GM20000 (cell line): Measurements from ENCODE around the gene ANP32A.

Experiments used
- DNase-seq: peaks from one replicate; pipeline ENCODE4 v3.0.0; 2012; ENCODE audit warnings: low spot score
- TF ChIP-seq, protein P1 (sequence below): IDR thresholded peaks from 2 replicates; pipeline ENCODE4 v1.5.1; 2012; ENCODE audit warnings: mild to moderate bottlenecking, control low read depth; ENCODE audit errors: extremely low read depth, missing control alignments

Gene ANP32A

GRCh38 chr15:68830141-68830785 lies 9.6 kb upstream of the ANP32A start:
- TF ChIP-seq, protein P1, sequence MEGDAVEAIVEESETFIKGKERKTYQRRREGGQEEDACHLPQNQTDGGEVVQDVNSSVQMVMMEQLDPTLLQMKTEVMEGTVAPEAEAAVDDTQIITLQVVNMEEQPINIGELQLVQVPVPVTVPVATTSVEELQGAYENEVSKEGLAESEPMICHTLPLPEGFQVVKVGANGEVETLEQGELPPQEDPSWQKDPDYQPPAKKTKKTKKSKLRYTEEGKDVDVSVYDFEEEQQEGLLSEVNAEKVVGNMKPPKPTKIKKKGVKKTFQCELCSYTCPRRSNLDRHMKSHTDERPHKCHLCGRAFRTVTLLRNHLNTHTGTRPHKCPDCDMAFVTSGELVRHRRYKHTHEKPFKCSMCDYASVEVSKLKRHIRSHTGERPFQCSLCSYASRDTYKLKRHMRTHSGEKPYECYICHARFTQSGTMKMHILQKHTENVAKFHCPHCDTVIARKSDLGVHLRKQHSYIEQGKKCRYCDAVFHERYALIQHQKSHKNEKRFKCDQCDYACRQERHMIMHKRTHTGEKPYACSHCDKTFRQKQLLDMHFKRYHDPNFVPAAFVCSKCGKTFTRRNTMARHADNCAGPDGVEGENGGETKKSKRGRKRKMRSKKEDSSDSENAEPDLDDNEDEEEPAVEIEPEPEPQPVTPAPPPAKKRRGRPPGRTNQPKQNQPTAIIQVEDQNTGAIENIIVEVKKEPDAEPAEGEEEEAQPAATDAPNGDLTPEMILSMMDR = no peak
- no peak for DNase-seq

- DNase-seq = peak; percentile 45
- TF ChIP-seq, protein P1 = peak; percentile 48
Measured at GRCh38 chr15:68829068-68829467, 8.4 kb upstream of the ANP32A start.

DNA sequence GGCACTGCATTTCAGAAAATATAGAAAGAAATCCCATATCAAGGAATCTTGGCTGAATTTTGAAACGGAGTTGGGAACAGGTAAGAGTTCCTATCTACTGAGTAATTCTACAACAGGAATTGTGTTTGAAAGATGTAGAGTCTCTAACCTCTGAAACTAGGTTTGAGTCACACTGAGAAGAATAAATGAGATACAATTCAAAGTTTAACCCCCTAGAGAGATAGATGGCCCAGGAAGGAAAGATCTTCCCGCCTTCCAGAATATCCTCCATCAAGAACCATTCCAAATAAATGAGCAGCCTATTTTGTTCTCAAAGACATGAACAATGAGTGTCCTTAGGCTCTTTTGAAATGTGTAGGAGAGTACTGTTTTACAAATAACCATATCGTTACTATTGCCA lies 2.9 kb upstream of the ANP32A start:
- DNase-seq = no peak
- TF ChIP-seq, protein P1 = no peak

GRCh38 chr15:68822818-68823217 lies 2.1 kb upstream of the ANP32A start:
- no peak for DNase-seq
- TF ChIP-seq, protein P1 = no peak

DNA sequence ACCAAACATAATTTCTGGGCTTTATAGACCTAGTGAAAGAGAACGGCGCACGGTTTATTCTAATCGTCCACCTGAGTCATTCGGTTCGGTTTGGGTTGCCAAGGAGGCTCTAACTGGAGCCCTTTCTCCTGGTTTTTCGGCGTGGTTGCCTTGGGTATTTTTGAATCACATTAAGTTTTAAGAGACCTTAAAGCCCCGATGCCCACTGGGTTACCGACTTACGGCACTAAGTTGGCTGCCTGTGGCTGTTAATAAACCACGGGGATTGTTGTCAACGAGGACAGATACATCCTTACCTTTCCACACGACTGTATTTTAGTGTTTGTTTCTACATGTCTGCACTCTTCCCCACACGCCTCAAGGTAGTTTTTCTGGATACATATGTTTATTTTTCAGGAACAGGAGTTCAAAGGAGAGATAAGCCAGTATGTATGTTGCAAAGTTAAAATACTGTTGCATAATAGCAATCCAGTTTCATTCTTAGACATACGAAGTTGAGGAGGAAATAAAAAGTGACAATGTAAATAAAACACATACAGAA lies 1.2 kb upstream of the ANP32A start:
- no peak for DNase-seq
- TF ChIP-seq, protein P1 = no peak

DNA sequence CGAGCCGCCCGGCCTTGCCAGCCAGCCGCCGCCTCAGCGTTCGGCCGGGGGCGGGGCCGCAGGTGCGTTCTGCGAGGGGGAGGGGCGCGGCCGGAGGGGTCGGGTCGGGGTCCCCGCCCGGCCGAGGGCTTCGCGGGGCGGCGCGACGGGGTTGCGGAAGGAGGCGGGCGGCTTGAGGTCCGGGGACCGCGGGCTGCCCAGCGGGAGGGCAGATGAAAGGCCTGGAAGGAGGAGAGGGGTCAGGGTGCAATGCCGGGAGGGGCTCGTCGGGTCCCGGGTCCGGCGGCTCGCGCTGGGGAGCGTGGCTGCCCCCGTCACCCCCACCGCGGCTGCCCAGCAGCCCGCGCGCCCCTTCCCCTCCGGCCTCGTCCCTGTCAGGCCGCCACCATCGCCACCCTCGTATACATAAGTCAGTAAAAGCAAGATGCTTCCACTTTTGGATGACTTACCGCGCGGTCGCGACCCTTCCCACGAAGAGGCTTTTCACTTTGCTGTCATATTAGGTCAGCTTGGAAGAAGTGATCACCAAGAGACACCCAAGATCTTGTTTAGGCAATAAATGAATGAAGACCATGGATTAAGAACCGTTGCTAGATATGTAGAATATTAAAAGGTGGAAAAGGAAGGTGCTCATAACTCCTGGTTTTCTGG lies 620 bp upstream of the ANP32A start:
- DNase-seq = no peak

More for the DNA sequence above, 620 bp upstream of the ANP32A start:
- TF ChIP-seq, protein P1 = no peak
